ENCODE measurements around the gene POLR1E.

The POLR1E gene

GRCh38 chr9:37485389-37486255 is at the start of gene POLR1E:
Gene POLR1E, plus strand, starts transcription at chr9:37485948. Its CDS starts 100 bp downstream, at chr9:37486048.
- peak; percentile 92 for DNase-seq (ENCODE audit: low read depth, low spot score)

GRCh38 chr9:37436540-37436939 is 49.2 kb upstream of the POLR1E start:
- DNase-seq (ENCODE audit: low read depth, low spot score), result no peak

GRCh38 chr9:37437010-37437409 is 48.7 kb upstream of the POLR1E start:
- DNase-seq (ENCODE audit: low read depth, low spot score), result no peak

GRCh38 chr9:37437621-37438020 is 48.1 kb upstream of the POLR1E start:
- DNase-seq (ENCODE audit: low read depth, low spot score), result no peak

GRCh38 chr9:37438359-37438758 is 47.4 kb upstream of the POLR1E start:
- DNase-seq (ENCODE audit: low read depth, low spot score), result no peak

- DNase-seq (ENCODE audit: low read depth, low spot score), result no peak
Observed at GRCh38 chr9:37441776-37442370, 43.9 kb upstream of the POLR1E start.

- no peak for DNase-seq (ENCODE audit: low read depth, low spot score)
Observed at GRCh38 chr9:37442556-37442955, 43.2 kb upstream of the POLR1E start.

- DNase-seq (ENCODE audit: low read depth, low spot score), result no peak
Observed at GRCh38 chr9:37443566-37443965, 42.2 kb upstream of the POLR1E start.

- no peak for DNase-seq (ENCODE audit: low read depth, low spot score)
Observed at GRCh38 chr9:37444890-37445289, 40.9 kb upstream of the POLR1E start.

- DNase-seq (ENCODE audit: low read depth, low spot score), result no peak
Observed at GRCh38 chr9:37445832-37446231, 39.9 kb upstream of the POLR1E start.

GRCh38 chr9:37446401-37446800 is 39.3 kb upstream of the POLR1E start:
- no peak for DNase-seq (ENCODE audit: low read depth, low spot score)

- no peak for DNase-seq (ENCODE audit: low read depth, low spot score)
Observed at GRCh38 chr9:37447111-37447510, 38.6 kb upstream of the POLR1E start.

- no peak for DNase-seq (ENCODE audit: low read depth, low spot score)
Observed at GRCh38 chr9:37449862-37450632, 35.7 kb upstream of the POLR1E start.

- no peak for DNase-seq (ENCODE audit: low read depth, low spot score)
Observed at GRCh38 chr9:37451628-37452027, 34.1 kb upstream of the POLR1E start.

GRCh38 chr9:37452611-37453010 is 33.1 kb upstream of the POLR1E start:
- no peak for DNase-seq (ENCODE audit: low read depth, low spot score)

- DNase-seq (ENCODE audit: low read depth, low spot score), result no peak
Observed at GRCh38 chr9:37453827-37454226, 31.9 kb upstream of the POLR1E start.

- no peak for DNase-seq (ENCODE audit: low read depth, low spot score)
Observed at GRCh38 chr9:37454238-37454637, 31.5 kb upstream of the POLR1E start.

GRCh38 chr9:37455884-37456647 is 29.7 kb upstream of the POLR1E start:
- no peak for DNase-seq (ENCODE audit: low read depth, low spot score)

- no peak for DNase-seq (ENCODE audit: low read depth, low spot score)
Observed at GRCh38 chr9:37456817-37457216, 28.9 kb upstream of the POLR1E start.

GRCh38 chr9:37464006-37464405 is 21.7 kb upstream of the POLR1E start:
- no peak for DNase-seq (ENCODE audit: low read depth, low spot score)

GRCh38 chr9:37464426-37465248 is 21.1 kb upstream of the POLR1E start:
- peak; percentile 30 for DNase-seq (ENCODE audit: low read depth, low spot score)
